GM21515 (cell line): ENCODE results near the gene PRPF39.
"Not testable (repeated sequence)": the region's sequence is repeated elsewhere in the genome, so short reads cannot be mapped to it uniquely, and the experiment has no call there.

Source experiments
- ATAC-seq: cut with Tn5 transposase; IDR thresholded peaks from one replicate; pipeline ENCODE4 v1.9.1; 2021; ENCODE audit not compliant: unreplicated experiment

Gene PRPF39

DNA sequence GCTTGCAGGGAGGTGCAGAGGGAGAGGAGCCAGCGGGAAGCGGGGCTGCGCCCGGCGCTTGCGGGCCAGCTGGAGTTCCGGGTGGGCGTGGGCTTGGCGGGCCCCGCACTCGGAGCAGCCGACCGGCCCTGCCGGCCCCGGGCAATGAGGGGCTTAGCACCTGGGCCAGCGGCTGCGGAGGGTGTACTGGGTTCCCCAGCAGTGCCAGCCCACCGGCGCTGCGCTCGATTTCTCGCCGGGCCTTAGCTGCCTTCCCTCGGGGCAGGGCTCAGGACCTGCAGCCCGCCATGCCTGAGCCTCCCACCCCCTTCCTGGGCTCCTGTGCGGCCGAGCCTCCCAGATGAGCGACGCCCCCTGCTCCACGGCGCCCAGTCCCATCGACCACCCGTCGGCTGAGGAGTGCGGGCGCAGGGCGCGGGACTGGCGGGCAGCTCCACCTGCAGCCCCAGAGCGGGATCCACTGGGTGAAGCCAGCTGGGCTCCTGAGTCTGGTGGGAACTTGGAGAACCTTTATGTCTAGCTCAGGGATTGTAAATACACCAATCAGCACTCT, 3.4 kb upstream of the PRPF39 start:
- not testable (repeated sequence) for ATAC-seq

- ATAC-seq = not testable (repeated sequence)
These were observed 2.8 kb upstream of the PRPF39 start for GRCh38 chr14:45081096-45081495.

DNA sequence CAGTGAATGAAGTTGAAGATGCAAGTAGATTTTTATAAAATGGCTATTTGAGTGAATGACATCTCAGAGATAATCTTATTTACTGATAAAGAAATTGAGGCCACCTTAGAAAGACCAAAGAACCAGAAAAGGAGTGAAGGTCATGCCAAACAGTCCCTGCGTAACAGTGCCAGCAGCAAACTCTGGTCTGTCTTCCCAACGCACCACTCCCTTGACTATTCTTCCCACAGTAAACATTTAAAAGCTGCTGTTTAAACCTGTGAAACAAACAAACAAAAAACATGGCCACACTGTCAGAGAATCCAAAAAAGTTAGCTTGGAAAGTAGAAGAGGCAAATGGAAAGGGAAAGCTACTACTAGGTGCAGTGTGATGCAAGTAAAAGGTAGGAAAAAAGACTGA, 1.5 kb upstream of the PRPF39 start:
- no peak for ATAC-seq

DNA sequence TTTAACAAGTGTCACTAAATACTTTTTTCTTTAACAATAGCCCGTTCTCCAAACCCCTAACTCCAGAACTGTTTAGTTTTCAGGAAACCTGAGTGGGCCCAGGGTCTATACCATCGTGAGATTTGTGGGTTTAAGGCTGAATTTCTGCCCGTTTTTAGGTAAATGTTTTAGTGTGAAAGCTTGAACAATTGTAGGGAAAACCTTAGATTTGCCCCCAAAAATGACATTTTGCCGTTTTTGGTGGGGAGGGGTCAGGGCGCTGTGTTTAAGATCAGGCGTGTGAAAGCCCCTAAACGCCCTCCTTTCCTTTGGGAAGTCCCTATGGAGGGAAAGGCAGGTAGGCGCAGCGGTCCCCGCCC, 320 bp upstream of the PRPF39 start:
- no peak for ATAC-seq

DNA sequence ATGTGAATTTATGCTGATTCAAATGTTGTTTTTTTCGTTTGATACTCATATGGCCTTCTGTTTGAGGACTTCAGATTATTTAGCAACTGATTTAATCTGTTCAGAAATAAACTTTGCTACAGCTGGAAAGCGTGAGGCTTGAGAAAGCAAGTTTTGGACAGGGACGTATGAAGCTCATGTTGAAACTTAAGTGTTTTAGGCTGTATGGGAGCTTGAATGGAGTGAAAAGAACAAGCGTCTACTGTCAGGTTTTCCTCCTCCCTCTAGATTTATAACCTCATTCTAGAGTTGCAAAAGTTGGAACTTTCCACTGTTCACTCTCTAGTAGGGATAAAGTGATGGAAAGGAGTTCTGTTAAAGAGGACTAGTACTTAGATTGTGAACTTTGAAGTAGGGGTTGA, 1.0 kb downstream of the PRPF39 start:
- ATAC-seq = no peak

DNA sequence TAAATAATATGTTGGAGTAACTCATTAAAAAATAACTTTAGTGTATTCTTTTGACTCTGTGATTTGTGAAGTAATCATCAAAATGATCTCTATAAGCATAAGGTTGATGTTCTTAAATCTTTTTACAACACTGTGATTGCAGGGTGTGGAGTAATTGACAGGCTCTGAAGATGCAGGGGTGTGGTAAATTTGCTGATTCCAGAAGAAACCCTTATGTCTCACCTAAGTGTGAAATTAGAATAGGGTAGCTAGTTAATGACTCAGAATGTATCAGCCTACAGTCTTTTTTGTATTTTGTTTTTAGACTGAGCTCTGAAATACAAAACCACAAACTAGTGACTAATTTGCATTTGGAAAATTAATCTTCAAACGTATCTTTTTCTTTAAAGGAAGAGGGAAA, 5.9 kb downstream of the PRPF39 start:
- ATAC-seq = peak; percentile 53

- no peak for ATAC-seq
These were observed 7.8 kb downstream of the PRPF39 start for GRCh38 chr14:45091710-45092109.

- no peak for ATAC-seq
These were observed 10.4 kb downstream of the PRPF39 start for GRCh38 chr14:45094275-45094674.

DNA sequence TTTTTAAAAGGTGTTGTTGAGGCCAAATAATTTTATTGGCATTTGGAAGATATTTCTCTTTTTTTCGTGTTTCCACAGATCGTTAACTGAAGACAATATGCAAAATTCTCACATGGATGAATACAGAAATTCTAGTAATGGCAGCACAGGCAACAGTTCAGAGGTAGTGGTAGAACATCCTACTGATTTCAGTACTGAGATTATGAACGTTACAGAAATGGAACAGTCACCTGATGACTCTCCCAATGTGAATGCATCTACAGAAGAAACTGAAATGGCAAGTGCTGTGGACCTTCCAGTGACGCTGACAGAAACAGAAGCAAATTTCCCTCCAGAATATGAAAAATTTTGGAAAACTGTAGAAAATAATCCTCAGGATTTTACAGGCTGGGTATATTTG, 11.2 kb downstream of the PRPF39 start:
- ATAC-seq = no peak

DNA sequence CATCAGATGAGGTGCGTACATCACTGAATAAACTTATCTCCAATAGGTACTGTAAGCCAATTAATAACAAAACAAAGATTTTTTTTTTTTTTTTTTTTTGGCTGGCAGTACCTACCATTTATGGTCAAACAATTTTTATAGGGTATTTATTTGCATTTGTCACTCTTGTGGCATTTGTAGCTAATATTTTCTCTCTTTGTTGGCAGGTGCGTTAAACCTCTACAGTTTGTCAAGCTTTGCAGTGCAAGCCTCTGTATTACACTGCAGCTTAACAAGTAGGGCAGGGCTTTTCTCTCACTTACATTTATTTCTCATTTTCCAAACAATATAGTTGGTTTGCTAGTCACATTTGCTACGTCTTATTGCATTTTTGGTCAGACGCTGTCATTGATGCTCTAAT, 12.3 kb downstream of the PRPF39 start:
- no peak for ATAC-seq

DNA sequence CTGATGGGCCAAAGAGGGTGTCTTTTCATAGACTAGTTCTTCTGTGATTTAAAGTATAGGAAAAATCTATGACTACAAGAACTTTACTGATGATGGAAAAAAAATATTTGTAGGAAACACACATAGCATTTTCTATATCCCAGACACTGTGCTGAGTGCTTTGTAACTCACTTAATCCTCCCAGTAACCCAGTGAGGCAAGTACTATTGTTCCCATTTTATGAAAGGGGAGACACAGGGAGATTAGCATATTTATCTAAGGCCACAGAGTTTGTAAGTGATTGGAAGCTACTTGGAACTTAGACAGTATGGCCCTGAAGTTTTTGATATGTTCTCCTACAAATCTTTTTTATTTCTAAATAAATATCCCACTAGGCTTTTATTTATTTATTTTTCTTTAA, 19.9 kb downstream of the PRPF39 start:
- no peak for ATAC-seq

- no peak for ATAC-seq
These were observed 20.6 kb downstream of the PRPF39 start for GRCh38 chr14:45104561-45104960.

DNA sequence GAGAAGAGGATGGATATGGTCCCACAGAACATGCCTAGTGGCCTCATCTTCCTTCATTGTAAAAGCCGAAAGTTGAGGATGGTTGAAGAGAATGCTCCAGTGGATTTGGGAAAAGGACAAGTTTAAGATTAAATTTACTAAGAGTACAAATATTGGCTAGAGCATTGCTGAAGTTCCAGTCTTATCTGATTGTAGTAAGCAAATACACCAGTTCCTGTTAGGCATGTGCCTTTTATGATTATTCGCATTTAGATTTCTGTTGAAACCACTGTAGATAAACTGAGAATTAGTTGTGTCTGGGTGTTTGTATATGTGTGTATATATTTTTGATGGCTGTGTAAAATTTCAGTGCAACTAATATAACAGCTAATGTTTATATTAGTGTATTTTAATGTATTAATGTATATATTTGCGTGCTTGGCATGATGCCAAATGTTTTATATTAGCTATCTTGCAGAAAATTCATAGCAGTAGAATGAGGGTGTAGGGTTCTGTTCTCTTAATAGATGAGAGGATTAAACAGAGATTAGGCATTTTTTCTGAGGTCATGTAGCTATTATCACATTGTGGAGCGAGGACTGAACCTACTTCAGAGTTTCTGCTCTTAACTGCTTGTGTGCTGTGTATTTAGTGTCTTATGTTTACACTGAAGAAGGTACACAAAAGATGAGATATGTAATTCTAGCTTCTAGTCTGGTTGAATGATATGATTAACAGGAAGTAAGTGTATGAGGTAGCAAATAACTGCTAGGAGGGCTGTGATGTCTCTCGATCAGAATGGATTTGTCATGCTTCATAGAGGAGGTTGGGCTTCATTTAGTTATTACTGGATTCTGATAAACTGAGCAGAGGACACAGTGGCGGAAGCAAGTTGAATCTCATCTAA, 29.2 kb downstream of the PRPF39 start:
- no peak for ATAC-seq

GRCh38 chr14:45114327-45114726, 30.4 kb downstream of the PRPF39 start:
- no peak for ATAC-seq

DNA sequence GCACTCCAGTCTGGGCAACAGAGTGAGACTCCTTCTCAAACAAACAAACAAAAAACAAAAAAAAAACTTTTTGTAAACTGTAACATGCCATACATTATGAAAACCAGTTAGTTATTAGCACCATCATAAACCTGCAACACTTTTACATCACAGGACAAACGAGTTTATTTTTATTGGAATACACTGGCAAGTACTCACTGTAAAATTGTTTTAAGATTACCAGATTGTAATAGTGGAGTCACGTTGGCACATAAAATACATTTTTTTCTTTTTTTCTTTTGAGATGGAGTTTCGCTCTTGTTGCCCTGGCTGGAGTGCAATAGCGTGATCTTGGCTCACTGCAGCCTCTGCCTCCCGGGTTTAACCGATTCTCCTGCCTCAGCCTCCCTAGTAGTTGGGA, 34.7 kb downstream of the PRPF39 start:
- no peak for ATAC-seq

DNA sequence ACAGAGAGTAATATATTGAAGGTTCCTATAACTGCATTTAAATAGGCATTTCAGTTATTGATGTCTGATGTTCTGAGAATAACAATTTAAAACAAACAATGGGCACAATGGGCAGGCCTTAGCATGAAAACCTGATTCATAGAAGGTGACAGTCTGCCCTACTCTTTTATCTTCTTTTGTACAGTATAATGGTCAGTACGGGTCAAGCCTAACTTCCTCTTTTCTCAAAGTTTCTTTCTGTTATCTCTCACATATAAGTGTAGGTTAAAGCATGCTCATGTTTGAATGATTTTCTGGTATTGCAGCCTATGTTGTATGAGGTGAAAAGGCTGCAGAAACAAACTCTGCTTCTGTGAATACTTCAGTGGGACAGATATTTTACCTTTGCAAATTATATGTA, 36.2 kb downstream of the PRPF39 start:
- no peak for ATAC-seq

DNA sequence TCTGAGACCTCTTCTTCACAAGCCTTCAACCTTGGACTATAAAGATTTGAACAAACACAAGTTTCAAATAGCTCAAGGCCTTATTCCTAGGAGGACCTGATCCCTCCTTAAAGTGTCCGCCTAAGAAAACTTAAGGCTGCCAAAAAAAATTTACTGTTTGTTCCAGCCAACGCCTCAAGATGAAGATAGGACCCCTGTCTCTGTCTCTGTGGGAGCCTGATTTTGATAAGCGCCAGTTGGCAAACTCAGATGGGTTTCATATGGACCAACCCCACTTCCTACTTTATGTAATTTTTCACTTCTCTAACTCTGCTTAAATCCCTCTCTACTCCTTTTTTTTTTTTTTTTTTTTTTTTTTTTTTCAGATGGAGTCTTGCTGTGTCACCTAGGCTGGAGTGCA, 39.4 kb downstream of the PRPF39 start:
- no peak for ATAC-seq

DNA sequence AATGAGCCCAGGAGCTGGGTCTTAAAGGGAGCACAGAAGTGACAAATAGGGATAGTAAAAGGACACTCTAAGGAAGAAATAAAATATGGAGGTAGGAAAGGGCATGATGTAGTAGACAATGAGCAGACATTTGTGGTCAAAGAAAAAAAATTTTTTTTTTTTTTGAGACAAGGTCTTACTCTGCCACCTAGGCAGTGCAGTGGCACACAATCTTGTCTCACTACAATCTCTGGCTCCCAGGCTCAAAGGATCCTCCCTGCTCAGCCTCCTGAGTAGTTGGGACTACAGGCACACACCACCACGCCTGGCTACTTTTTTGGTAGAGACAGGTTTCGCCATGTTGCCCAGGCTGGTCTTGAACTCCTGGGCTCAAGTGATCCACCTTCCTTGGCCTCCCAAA, 41.8 kb downstream of the PRPF39 start:
- no peak for ATAC-seq

GRCh38 chr14:45128963-45129629, 45.2 kb downstream of the PRPF39 start:
- ATAC-seq = no peak

DNA sequence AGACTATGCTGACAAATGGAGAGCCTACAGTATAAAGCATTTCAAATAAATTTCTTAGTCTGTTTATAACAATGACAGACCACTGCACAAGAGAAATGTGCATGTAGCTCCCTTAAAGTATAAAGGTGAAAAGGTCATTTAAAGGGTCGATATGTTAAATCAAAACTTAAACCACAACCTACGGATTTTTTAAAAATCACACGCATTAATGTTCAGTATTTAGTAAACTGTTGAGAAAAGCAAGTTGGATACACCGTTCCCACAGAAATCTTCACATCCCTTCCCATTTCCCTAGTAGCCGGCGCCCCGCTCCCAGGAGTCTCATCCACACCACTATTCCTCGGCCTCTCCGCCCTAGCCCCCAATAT, 49.8 kb downstream of the PRPF39 start:
- no peak for ATAC-seq

DNA sequence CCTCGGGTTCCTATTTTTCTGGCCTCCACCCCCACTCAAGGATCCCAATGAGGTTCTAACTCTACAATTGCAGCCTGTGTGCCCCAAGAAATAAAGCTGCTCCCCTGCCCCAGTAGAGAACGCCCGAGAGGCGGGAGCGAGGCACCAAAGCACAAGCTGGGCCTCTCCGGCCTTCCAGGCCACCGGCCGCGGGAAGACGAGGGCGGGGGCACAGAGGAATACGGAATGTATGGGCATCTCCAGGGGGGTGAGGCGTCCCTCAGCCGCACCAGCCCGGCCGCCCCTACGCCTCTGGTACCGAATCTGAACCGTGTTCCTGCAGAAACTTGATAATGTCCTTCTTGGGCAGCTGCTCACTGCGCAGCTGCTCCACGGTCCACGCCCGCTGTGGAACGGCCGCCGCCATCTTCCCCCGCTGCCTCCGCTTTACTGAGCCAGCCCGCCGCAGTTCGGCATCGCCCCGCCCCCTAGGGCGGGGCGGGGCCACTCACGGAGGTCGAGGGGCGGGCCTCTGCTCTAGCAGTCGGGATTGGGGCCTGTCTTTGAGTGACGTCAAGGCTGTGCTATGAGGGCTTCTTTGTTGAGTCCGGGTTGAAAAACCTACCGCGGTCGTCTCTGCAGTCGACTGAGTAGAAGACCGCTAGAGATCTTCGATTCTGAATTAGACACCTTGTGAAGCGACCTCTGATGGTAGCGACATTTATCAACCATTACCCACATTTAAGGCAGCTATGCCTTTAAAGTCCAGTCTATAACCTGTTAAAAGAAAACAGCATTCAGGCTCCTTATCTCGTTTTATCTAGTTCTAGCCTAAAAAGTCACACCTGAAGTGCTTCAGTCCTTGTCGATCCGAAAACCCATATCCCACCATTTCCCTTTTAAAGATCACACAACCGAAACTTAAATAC, 50.4 kb downstream of the PRPF39 start, which contains the start of gene FKBP3:
Gene FKBP3, minus strand, starts transcription at position 431 of the 908 bp plus-strand sequence. Its CDS starts 25 bp downstream, at position 406.
- peak; percentile 86 for ATAC-seq
